HG02970 (cell line): ENCODE measurements around the gene PSG11.
"Not testable (repeated sequence)": the region's sequence is repeated elsewhere in the genome, so short reads cannot be mapped to it uniquely, and the experiment has no call there.

Experiments used
- ATAC-seq: cut with Tn5 transposase; IDR thresholded peaks from one replicate; pipeline ENCODE4 v1.9.1; 2021; ENCODE audit warnings: mild to moderate bottlenecking, moderate library complexity, moderate number of reproducible peaks; ENCODE audit not compliant: unreplicated experiment, low FRiP score

Gene PSG11

GRCh38 chr19:42989851-42990250, 36.4 kb downstream of the PSG11 start:
- no peak for ATAC-seq

- ATAC-seq, result not testable (repeated sequence)
Measured at GRCh38 chr19:42989186-42989585, 37.1 kb downstream of the PSG11 start.

- ATAC-seq, result not testable (repeated sequence)
Measured at GRCh38 chr19:42988206-42988605, 38.1 kb downstream of the PSG11 start.

- no peak for ATAC-seq
Measured at GRCh38 chr19:42985588-42985987, 40.7 kb downstream of the PSG11 start.

- not testable (repeated sequence) for ATAC-seq
Measured at GRCh38 chr19:42982111-42982510, 44.2 kb downstream of the PSG11 start.

DNA sequence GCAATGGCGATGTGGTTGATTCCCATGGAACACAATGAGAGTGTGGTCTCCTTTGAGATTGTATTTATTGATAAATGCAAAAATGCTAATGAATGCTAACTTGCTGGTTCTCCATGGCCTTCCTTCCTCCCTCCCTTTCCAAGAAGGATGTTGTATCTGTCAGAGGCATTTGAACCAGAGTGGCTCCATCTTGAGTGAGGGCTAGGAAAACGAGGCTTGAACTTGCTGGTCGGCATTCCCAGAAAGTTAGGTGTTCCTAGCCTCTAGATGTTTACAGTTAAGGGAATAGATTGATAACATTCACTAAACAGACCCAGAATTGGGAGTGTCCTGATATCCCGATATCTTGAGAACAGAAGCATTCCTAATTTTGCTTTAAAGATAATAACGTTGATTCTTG, 54.8 kb downstream of the PSG11 start:
- not testable (repeated sequence) for ATAC-seq

DNA sequence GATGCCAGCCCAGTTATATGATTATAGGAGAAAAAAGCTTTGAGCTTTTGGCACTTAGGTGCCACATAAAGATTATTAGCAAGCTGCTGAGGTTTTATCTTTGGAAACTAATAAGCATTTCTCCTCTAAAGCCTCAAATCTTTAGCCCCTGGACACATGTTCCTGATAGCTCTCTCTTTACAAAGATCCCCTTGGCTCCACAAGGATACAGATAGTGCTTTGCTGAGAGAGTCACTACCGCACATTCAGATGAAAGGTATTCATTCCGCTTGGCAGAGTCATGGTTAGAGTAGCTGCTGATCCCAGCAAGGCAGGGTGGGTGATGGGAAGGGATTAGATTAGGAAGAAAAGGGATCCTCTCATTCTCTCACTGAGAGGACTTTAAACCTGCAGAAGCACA, 61.1 kb downstream of the PSG11 start:
- ATAC-seq, result no peak

DNA sequence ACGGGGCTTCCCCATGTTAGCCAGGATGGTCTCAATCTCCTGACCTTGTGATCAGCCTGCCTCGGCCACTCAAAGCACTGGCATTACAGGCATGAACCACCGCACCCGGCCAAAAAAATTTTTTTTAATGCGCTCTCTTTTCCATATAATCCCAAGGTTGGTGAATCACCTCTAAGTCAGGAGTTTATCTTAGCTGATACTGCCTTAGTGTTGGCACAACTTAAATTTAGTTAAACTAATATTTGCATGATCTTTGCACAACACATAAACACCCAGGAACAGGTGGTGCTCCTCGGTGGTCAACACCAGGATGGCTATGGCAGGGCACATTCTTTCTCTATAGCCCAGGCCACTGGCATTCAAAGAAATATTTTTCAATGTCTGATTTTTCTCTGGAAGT, 65.2 kb downstream of the PSG11 start:
- ATAC-seq, result no peak
